Measurements from ENCODE around the gene ANKRD33B. TPM values are rescaled to one million over a fixed set of nuclear protein-coding genes. Genes with fewer than 3 reads are reported as not detected.

ANKRD33B gene
- total RNA-seq, 1 experiment from 2014 or later: 6.9 TPM

- no peak overlapping the region for H3K18ac ChIP-seq (ENCODE audit: insufficient read length, low read depth, low read length)
- H2BK120ac ChIP-seq (ENCODE audit: low read depth, low read length, poor library complexity, severe bottlenecking): no peak overlapping the region
- peaks cover 57% of the 10 kb centered on the region for H3K27me3 Mint-ChIP-seq (ENCODE audit: low read depth)
- peaks cover 3% of the 10 kb centered on the region; the same call in 1 of the 2 replicates for H3K4me1 ChIP-seq (ENCODE audit: insufficient read depth, low read length)
- no peak overlapping the region for H3T11ph ChIP-seq (ENCODE audit: low read length)
- no peaks in the 10 kb centered on the region for H4K20me1 ChIP-seq (ENCODE audit: control insufficient read depth, insufficient read depth, insufficient read length)
- no CpG with 5 or more reads among the region's 3 CpGs for WGBS (ENCODE audit: extremely low coverage, insufficient read length, low lambda C conversion rate)
- no peaks in the 10 kb centered on the region for H3K79me1 ChIP-seq (ENCODE audit: insufficient read depth, low read depth, low read length, poor library complexity, severe bottlenecking)
- H3K4me3 Mint-ChIP-seq: no peak overlapping the region
- no peak overlapping the region for H2BK20ac ChIP-seq (ENCODE audit: low read depth, low read length, poor library complexity, severe bottlenecking)
- TF ChIP-seq CTCF (conservative IDR thresholded peaks at IDR 0.05): no peak
- no peak overlapping the region for H2BK15ac ChIP-seq (ENCODE audit: low read depth, low read length)
- H4K8ac ChIP-seq (replicated peaks; ENCODE audit: insufficient read length, low read depth, low read length): no peak overlapping the region
- H3K27me3 ChIP-seq (ENCODE audit: insufficient read depth, low read length): no peaks in the 10 kb centered on the region
- no peak overlapping the region for H3K4me2 ChIP-seq (ENCODE audit: insufficient read depth, insufficient read length, low read length)
- no peak overlapping the region for H2AK5ac ChIP-seq (ENCODE audit: insufficient read length, low read length)
- H3K14ac ChIP-seq (ENCODE audit: insufficient read depth, low read length): no peak overlapping the region; the same call in 1 of the 2 replicates
- peaks cover 28 to 40% of the 10 kb centered on the region in 2 experiments for H3K4me1 Mint-ChIP-seq
- H3K9ac ChIP-seq (ENCODE audit: extremely low read depth, insufficient read length, low read length): no peak overlapping the region
- no peak overlapping the region for H2BK12ac ChIP-seq (ENCODE audit: insufficient read length, low read depth, low read length)
- no peaks in the 10 kb centered on the region for H3K79me2 ChIP-seq (ENCODE audit: insufficient read depth, low read length)
- no peak overlapping the region for H4K91ac ChIP-seq (ENCODE audit: insufficient read length, low read depth, low read length)
- H3K9me3 ChIP-seq (ENCODE audit: control insufficient read depth, low read depth, low read length): no peaks in the 10 kb centered on the region
- no peak overlapping the region for H3K27ac ChIP-seq (ENCODE audit: insufficient read length, low read depth, low read length)
- H2BK5ac ChIP-seq (ENCODE audit: insufficient read length, low read length): no peak overlapping the region
- no peaks in the 10 kb centered on the region for H3K23me2 ChIP-seq (ENCODE audit: insufficient read length, low read depth, low read length, poor library complexity, severe bottlenecking)
- no peak for DNase-seq
- H3K23ac ChIP-seq (ENCODE audit: insufficient read length, low read depth, low read length): no peak overlapping the region
- no peak overlapping the region for H4K5ac ChIP-seq (ENCODE audit: insufficient read length, low read depth, low read length)
- H3K4ac ChIP-seq (ENCODE audit: low read depth, low read length): no peak overlapping the region
- no peak overlapping the region for H2AFZ ChIP-seq (ENCODE audit: low read length)
- H3K27ac Mint-ChIP-seq: no peak overlapping the region; a peak in 1 of 7 replicates
- H3K9me3 Mint-ChIP-seq: no peaks in the 10 kb centered on the region
- H3K36me3 Mint-ChIP-seq (ENCODE audit: insufficient read depth in 1 of 3, low read depth in 3 of 3): no peaks in the 10 kb centered on the region
- H3K56ac ChIP-seq (ENCODE audit: insufficient read length, low read depth, low read length): no peak overlapping the region
These were observed 7.5 kb upstream of the ANKRD33B start for GRCh38 chr5:10556289-10556807.
